Iris pigment epithelial cell (primary cell): ENCODE results near the gene ULBP3.

Experiments used
- DNase-seq: peaks from one replicate; pipeline ENCODE4 v3.0.0-alpha.2; 2011; ENCODE audit warnings: low read depth

ULBP3 gene

DNA sequence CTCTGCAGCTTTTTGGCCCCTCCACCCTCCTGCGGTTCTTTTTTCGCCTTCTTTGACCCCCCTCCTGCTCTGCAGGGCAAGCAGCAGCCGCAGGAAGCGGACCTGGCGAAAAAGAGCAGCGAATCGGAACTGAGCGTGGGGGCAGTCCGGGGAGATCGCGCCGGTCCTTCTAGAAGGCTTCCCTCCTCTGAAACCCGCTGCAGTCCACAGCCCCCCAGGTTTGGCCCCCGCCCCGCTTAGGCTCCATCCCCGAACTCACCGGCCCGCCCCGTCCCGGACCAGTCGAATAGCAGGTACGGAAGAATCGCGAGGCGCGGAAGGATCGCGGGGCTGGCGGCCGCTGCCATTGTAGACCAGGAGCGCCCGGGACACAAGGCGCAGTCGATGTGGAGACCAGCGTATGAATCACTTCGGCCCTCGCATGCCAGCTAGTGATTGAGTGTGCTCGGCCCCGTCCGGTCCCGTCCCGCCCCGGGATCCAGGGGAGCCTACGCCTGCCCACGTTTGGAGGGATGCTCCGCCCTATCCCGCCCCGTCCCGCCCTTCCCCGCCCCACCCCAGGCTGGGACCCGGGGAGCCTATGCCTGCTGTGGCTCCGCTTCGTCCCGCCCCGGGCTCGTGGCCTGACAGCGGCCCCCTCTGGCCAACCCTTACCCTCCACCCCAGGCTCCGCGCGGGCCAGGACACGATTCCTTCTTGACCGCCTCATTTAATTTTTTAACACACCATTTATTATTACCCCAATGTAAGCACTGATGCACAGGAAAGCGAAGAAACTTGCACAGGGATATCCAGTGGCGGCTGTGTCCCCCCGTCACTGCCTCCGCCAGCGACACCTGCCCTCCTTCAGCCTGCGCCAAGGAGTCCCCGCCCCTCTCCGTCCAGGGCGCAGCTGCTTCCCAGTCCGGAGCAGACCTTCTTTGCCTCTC, at the start of gene ULBP3:
ULBP3 (minus strand) TSS at position 402 of the 929 bp plus-strand sequence; CDS start at position 347, 55 bp downstream.
- peak; percentile 97 for DNase-seq

DNA sequence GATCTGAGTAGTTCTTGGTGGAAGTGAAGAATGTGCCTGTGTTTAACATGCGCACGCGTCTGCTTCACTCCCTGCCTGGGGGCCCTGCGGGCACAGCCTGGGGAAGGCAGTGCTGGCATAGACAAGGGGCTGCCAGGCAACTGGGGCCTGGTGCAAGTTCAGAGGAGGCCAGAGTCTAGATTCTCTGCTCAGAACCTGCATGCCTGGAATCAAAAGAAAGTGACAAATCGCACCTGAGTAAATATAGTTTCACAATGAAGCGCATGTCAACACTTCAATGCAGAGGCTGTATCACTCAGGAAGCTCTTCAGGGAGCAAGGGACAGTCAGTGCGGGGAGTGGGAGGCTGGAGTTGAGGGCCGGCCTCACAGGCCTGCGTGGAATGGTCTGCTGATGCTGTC, 49.7 kb upstream of the ULBP3 start:
- DNase-seq: no peak

DNA sequence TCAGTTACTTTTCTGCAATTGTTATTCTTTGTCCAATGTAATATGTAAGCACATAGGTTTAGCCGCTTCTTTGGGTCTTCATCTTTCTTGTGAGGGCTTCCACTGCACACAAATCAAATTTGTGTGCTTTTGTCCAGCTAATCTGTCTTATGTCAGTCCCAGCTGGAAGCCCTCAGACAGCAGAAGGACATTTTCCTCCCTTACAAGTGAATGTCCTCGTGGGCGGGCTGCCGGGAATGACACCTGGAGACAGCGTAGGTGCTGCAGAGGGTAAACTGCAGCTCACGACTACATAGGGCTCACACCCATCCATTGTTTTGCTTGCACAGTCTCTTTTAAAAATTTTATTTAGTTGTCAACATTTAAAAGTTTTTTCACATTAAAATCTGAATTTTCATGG, 49.3 kb upstream of the ULBP3 start:
- DNase-seq: no peak

DNA sequence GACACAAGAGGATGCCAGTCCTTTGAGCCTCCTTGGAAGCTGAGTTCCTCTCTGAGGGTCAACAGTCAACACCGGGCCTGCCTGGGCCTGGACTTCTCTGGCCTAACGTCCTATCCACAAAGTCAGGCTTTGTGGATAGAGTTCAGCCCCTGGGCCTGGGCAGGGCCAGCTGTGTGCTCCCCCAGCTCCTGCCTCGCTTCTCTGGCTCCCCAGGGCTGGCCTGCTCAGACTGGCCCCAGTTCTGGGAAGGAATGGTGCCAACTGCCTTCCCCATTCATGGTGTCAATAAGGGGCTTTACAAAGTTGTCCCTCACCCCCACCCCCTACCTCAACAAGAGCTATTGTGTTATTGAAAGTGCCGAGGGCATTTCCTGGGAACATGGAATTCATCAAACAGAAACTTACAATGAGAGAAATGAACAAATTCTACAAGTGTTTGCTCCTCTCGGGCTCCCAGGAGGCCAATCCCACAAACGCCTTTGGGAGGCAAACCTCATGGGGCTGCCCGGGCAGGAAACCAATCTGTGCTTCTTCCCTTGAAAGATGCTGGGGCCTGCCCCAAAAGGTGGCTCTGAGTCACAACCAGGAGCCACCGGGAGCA, 47.4 kb upstream of the ULBP3 start:
- DNase-seq: no peak

DNA sequence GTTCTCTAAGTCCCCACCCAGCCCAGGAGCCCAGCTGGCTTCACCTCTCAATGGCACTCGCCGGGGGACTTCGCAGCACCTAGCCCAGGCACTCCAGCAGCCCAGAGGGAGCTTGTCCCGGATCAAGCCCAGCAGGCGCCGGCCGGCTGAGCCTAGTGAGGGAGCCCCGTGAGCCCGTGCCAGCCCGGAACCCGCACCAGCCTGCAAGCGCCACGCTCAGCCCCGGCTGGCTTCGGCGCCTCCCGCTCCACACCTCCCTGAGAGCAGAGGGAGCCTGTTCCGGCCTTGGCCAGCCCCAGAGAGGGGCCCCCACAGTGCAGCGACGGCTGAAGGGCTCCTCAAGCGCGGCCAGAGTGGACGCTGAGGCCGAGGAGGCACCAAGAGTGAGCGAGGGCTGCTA, 46.8 kb upstream of the ULBP3 start:
- no peak for DNase-seq

DNA sequence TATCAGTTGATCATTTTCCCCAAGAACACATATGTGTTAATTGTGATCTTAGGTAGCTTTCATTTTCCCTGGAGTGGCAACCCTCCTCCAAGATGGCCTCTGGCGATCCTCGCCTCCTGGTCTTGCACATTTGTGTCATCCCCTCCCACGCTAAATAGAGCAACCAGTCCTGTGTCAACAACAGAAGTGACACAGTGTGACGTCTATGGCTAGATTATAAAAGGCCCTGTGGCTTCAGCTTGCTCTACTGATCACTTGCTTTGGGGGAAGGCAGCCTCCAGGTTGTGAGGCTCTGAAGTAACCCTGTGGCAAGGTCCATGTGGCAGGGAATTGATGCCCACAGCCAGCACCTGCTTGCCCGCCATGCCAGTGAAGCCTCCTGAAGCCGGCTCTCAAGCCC, 43.3 kb upstream of the ULBP3 start:
- DNase-seq: no peak

DNA sequence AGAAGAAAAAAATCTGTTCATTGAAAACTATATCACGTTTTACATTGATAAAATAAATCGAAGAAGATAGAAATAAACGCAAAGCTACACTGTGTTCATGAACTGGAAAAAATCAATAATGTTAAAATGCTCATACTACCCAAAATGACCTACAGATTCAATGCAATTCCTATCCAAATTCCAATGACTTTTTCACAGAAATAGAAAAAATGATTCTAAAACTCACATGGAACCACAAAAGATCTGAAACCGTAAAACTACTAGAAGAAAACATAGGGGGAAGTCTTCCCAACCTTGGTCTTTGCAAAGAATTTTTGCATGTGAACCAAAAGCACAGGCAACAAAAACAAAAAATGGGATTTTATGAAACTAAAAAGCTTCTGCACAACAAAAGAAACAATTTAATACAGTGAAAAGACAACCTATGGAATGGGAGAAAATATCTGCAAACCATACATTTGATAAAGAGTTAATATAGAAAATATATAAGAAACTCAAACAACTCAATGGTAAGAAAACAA, 33.9 kb upstream of the ULBP3 start:
- DNase-seq: no peak

DNA sequence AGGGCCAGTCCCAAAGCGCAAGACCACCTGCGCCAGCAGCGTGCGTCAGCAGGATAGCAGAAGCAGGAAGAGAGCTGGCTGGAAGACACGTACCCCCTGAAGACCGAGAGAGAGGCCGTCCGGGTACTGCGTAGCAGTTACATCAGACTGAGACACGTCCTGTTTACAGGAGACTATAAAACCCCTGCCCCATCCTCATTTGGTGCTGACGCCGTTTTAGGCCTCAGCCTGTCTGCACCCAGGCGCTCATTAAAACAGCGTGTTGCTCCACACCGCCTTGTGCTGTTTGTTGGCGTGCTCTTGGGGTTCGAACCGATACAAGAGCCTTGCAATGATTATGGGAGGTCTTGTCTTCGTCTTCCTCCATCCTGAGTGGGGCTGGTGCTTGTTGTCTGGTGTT, 31.8 kb upstream of the ULBP3 start:
- no peak for DNase-seq

DNA sequence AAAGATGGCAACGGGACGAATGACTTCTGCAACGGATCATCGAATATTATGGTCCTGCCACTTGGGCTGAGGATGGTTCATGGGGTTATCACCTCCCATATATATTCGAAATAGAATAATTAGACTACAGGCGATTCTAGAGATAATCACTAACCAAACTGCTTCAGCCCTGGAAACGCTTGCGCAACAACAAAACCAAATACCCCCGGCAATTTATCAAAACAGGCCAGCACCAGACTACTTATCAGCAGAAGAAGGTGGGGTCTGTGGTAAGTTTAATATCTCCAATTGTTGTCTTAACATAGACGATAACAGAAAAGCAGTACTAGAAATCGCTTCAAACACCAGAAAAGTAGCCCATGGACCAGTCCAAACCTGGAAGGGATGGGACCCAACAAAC, 31.0 kb upstream of the ULBP3 start:
- no peak for DNase-seq

DNA sequence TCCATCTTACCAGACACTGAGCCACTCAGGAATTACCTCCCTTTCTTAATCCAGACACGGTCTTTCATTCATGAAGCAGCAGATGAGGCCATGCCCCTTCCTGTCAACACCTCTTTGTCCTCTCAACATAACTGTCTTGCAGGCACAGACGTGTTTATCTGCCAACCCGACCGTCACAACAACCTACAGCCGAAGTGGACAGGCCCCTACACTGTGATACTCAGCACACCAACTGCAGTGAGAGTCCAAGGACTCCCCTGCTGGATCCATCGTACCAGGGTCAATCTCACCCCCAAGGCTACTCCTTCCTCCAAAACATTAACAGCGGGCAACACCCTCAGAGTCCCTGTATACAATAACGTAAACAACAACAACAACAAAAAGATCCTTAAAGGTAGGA, 30.6 kb upstream of the ULBP3 start:
- no peak for DNase-seq

DNA sequence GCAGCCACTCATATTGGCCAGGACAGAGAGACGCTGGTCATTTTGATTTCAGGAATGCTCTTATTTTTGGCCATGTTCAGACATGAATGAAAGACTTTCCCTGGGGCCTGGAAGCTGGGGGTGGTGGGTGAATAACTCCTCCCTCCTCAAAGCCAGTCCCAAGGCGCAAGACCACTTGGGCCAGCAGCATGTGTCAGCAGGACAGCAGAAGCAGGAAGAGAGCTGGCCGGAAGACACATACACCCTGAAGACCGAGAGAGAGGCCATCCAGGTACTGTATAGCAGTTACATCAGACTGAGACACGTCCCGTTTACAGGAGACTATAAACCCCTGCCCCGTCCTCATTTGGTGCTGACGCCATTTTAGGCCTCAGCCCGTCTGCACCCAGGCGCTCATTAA, 29.2 kb upstream of the ULBP3 start:
- DNase-seq: no peak

DNA sequence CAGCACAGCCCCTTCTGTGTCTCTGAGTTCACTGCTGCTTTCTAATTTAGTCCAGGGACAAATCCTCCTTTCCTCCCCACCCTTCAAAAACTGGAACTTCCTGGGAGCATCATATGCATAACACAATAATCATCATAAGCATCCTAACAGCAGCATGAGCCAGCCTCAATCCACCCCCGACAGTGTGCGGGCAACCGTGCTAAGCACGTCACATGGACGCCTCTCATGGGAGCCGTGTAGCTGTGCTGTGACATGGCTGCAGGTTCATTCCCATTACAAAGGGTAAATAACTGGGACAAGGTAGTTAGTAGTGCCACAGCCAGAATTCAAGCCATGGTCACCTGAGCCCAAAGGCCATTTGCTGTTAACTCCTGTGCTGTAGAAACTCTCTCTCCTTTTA, 24.5 kb upstream of the ULBP3 start:
- no peak for DNase-seq

DNA sequence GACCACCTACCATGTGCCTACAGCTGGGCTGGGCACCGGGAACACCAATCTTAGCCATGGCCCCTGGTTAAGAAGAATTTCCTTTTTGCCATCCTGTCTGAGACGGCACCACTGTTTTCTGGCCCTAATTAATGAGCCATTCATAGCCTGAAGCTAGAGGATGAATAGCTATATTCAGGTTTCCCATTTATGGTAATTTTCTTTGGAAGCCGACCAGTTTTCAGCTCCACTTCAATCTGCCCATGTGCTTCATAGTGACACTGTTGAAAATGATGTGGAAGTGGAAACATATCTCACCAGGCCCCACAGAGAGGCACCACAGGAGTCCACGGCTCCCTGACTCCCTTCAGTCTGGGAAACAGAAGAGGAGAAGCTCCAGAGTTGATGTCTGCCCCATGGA, 22.6 kb upstream of the ULBP3 start:
- DNase-seq: no peak

DNA sequence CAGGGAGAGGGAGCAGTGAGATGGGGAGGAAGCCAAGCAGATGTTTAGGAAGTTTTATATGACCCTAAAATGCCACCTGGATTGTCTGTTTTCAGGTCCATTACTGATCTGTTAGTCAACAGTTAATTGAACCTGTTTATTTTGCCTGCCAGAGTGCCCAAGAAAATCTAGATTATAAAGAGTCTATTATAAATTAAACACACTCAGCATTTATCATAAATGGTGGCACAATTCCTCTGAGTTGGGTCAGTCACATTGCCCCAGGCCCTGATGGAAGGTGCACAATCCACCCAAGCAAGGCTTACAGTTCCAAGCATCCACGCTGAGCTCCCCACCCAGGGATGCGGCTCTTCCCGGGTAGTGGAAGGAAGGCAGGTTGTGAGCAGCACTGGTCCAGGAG, 21.4 kb upstream of the ULBP3 start:
- DNase-seq: no peak

DNA sequence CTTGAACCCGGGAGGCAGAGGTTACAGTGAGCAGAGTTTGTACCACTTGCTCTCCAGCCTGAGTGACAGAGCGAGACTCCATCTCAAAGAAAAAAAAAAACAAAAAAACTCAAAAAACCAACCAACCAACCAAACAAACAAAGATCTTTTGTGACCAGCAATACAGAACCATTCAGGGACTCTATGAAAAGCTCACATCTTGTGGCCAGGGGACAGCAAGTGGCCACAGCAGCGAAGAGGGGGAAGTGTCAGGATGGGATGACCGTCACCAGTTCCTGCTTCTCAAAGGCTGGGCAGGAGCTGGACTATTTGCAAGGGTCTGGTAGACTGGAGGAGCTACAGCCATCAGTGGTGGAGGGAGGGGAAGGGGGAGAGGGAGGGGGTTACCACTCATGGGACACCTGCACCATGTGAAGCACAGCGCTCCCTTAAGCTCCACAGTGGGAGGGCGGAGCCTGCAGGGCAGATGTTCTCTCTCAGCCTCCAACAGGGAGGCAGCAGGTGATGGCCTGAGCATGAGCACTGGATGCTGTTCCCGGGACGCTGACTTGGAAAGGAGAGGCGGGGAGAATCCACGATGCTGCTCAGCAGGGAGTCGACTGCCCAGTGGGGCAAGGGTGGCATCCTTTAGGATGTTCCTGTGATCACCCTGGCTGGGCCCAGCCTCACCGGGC, 19.7 kb upstream of the ULBP3 start:
- no peak for DNase-seq

DNA sequence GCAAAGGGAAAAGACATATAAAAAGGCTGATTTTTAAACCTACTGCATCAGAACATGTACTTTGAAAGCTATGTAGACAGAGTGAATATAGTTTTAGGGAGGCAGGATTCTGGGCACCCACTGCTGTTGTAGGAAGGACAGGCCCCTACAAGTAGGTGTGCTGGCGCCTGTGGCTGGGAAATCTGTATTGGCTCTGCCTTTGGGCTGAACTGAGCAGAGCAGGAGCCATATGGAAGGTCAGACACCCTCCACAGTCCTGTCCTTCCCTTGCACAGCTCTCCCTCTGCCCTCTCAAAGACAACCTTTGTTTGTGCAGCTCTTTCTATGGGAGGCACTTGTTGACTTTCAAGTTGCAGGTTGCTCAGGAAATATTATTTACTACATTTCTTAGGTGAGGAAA, 18.4 kb upstream of the ULBP3 start:
- DNase-seq: no peak

DNA sequence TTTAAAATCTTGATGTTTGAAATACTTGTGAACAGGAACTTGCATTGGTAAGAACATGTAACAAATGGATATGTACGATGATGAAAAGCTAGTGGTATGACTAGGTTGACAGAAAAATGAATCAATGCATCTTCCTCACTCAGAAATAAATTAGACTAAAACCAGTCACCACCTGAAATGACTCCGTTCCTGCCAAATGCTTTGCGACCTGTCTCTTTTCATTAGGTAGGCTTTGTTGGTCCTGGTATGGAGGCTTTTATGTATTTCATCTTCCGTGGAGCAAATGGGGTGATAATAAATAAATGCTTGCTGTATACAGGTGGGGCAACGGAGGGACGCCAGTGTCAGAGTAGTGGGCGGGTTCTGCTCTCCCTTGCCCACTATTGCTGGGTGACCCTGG, 17.1 kb upstream of the ULBP3 start:
- no peak for DNase-seq

DNA sequence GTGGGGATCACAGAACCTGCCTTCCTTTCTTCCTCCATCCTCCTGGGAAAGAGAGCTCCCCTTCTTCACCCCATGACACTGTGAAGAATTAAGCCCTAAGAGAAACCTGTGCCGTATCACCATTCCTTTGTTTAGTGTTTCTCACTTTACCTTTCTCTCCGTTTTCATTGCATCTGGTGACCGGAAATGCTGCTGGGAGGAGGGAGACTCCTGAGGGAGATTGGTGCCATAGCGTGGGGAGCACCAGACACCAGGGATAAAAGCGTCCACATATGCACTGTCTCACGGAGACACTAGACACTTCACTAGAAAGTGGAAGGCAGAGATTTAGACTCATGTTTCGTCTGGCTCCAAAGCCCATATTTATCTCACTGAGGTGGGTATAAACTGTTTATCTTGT, 15.5 kb upstream of the ULBP3 start:
- no peak for DNase-seq

DNA sequence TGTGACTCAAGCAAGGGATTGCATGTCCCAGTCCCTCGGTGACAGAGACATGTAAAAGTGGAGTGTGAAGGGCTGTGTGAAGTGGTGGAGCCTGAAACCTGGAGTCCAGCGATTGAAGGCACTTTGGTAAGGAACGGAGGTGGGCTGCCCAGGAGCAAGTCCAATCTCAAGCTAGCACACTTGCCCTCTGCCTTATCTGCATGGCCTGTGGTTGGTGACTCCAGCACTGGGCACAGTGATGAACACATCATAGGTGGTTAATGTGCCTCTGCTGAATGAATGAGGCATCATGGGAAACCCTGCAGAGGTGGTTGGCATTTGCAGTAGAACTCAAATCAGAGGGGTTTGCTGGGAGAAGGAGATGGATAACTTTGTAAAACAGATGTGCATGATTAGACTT, 14.9 kb upstream of the ULBP3 start:
- no peak for DNase-seq

DNA sequence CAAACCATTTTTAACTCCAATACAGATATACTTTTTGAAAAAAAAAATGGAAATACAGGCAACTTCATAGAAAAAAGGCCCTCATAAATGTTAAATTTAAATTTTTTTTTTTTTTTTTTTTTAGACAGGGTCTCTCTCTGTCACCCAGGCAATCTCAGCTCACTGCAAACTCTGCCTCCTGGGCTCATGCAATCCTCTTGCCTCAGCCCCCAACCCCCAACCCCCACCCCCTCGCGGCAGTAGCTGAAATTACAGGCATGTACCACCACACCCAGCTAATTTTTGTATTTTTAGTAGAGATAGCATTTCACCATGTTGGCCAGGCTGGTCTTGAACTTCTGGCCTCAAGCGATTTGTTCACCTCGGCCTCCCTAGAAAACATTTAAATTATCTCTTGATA, 12.8 kb upstream of the ULBP3 start:
- DNase-seq: no peak

DNA sequence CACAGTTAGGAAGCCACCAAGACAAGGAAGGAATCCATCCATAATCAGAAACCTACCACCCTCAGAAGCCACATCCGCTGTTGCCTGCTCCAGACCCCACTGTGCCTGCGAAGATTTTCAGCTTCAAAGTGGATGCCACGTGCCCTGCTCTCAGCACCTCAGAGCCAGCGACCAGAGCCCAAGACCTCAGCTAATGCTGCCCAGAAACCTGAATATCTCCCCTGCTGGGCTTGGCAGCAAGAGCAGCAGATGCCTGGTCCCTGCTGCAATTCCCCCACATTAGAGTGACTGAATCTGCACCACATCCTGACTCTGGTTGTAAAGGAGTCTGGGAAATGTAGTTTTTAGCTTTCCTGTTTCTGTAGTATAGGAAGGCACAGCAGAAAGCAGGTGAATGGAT, 10.7 kb upstream of the ULBP3 start:
- DNase-seq: peak; percentile 12

DNA sequence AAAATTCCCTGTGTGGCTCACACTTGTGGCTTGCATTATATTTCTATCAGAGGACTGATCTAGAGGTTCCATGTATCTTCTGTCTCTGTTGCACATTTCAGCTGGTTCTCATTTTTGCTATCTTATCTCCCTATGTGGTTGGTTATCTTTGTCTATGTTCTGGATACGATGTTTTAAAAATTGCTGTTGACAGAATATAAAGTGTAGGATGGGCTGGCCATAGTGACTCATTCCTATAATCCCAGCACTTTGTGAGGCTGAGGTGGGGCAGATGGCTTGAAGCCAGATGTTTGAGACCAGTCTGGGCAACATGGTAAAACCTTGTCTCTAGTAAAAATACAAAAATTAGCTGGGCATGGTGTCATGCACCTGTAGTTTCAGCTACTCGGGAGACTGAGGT, 9.9 kb upstream of the ULBP3 start:
- peak; percentile 14 for DNase-seq
